Astrocyte (in vitro differentiated cells and primary cell): ENCODE data around the gene RAB4B. TPM values are rescaled to one million over a fixed set of nuclear protein-coding genes. Genes with fewer than 3 reads are reported as not detected.
A peak's percentile ranks its signal among the peaks of the same experiment; 100 is the strongest.

ENCODE experiments used
- DNase-seq: peaks from one replicate; pipeline ENCODE4 v3.0.0-alpha.2; 2010; ENCODE audit warnings: low read depth
- FAIRE-seq: peaks from 2 replicates; lab custom pipeline; 2011; peaks lifted over from hg19 to GRCh38; lab: Jason Lieb, UNC
- H2AFZ ChIP-seq: 2 replicates; pipeline ENCODE4 v1.6.0; 2012; ENCODE audit warnings: low read depth, low read length, inconsistent platforms
- H3K27ac ChIP-seq: 2 replicates; pipeline ENCODE4 v1.5.1; 2011; ENCODE audit warnings: low read depth, low read length, inconsistent platforms
- H3K27me3 ChIP-seq: 2 replicates; pipeline ENCODE4 v1.6.0; 2011; ENCODE audit warnings: low read length, inconsistent platforms; ENCODE audit not compliant: insufficient read depth
- H3K36me3 ChIP-seq: 2 replicates; pipeline ENCODE4 v1.5.1; 2011; ENCODE audit warnings: low read length, inconsistent platforms; ENCODE audit not compliant: insufficient read depth
- H3K4me1 ChIP-seq: 2 replicates; pipeline ENCODE4 v1.5.1; 2011; ENCODE audit warnings: low read length, inconsistent platforms; ENCODE audit not compliant: insufficient read depth
- H3K4me2 ChIP-seq: 2 replicates; pipeline ENCODE4 v1.6.0; 2012; ENCODE audit warnings: low read length, inconsistent platforms
- H3K4me3 ChIP-seq: 2 replicates; pipeline ENCODE4 v1.5.1; 2011; ENCODE audit warnings: low read depth, mild to moderate bottlenecking, low read length, inconsistent platforms; ENCODE audit not compliant: insufficient read depth
- H3K79me2 ChIP-seq: 2 replicates; pipeline ENCODE4 v1.6.0; 2012; ENCODE audit warnings: mild to moderate bottlenecking, low read length, inconsistent platforms; ENCODE audit not compliant: insufficient read depth
- H3K9ac ChIP-seq: 2 replicates; pipeline ENCODE4 v1.6.0; 2012; ENCODE audit warnings: mild to moderate bottlenecking, low read length, inconsistent platforms
- H3K9me3 ChIP-seq: 2 replicates; pipeline ENCODE4 v1.5.1; 2012; ENCODE audit warnings: low read depth, mild to moderate bottlenecking, low read length, inconsistent platforms; ENCODE audit not compliant: insufficient read depth
- H4K20me1 ChIP-seq: 2 replicates; pipeline ENCODE4 v1.6.0; 2012; ENCODE audit warnings: low read length, inconsistent platforms; ENCODE audit not compliant: insufficient read depth
- H3K27ac Mint-ChIP-seq: one replicate; pipeline ENCODE4 v1.8.0; 2021; ENCODE audit warnings: mild to moderate bottlenecking, mixed read lengths; ENCODE audit not compliant: unreplicated experiment
- H3K27me3 Mint-ChIP-seq: one replicate; pipeline ENCODE4 v1.8.0; 2021; ENCODE audit warnings: low read depth, mixed read lengths; ENCODE audit not compliant: unreplicated experiment
- H3K36me3 Mint-ChIP-seq: one replicate; pipeline ENCODE4 v1.8.0; 2021; ENCODE audit warnings: low read depth, mixed read lengths; ENCODE audit not compliant: unreplicated experiment
- H3K4me1 Mint-ChIP-seq: one replicate; pipeline ENCODE4 v1.8.0; 2021; ENCODE audit warnings: low read depth, mixed read lengths; ENCODE audit not compliant: unreplicated experiment
- H3K4me3 Mint-ChIP-seq: one replicate; pipeline ENCODE4 v1.8.0; 2021; ENCODE audit warnings: mild to moderate bottlenecking, moderate library complexity, mixed read lengths; ENCODE audit not compliant: unreplicated experiment
- H3K9me3 Mint-ChIP-seq: one replicate; pipeline ENCODE4 v1.8.0; 2021; ENCODE audit warnings: mild to moderate bottlenecking, mixed read lengths; ENCODE audit not compliant: unreplicated experiment
- CTCF ChIP-seq: IDR thresholded peaks from 2 replicates; pipeline ENCODE4 v1.5.1; 2011; ENCODE audit warnings: low read depth, mild to moderate bottlenecking, inconsistent platforms, low read length, moderate library complexity; ENCODE audit not compliant: insufficient read depth
- EZH2 ChIP-seq: IDR thresholded peaks from 2 replicates; pipeline ENCODE4 v1.6.1; 2012; ENCODE audit warnings: mild to moderate bottlenecking, low read length, inconsistent platforms; ENCODE audit not compliant: insufficient read depth
- total RNA-seq: library from RNA; stranded (reverse); gene quantifications from 2 replicates; pipeline ENCODE4 v1.2.1, GENCODE V29; 2021

Gene RAB4B
- total RNA-seq, 1 donor from 2014 or later, result 18.8 TPM

- TF ChIP-seq CTCF, result no peak
- TF ChIP-seq EZH2, result no peak
- Histone ChIP-seq H3K27ac (no peak within 1 kb of the TSS), H3K4me2 (peak within 1 kb of the TSS; percentile 48), H3K27me3 (no peaks in the 10 kb centered on the region), H3K4me3 (no peak within 1 kb of the TSS), H3K9me3 (no peaks in the 10 kb centered on the region), H3K79me2 (no peaks in the 10 kb centered on the region), H4K20me1 (peaks cover 2% of the 10 kb centered on the region), H2AFZ (no peak within 1 kb of the TSS), H3K36me3 (no peaks in the 10 kb centered on the region), H3K4me1 (peaks cover 22% of the 10 kb centered on the region), H3K9ac (no peak within 1 kb of the TSS)
- DNase-seq (no peak), FAIRE-seq (no peak)
- peaks cover 16% of the 10 kb centered on the region for H3K36me3 Mint-ChIP-seq
- peaks cover 10% of the 10 kb centered on the region for H3K4me1 Mint-ChIP-seq
- peak within 1 kb of the TSS; percentile 68 for H3K4me3 Mint-ChIP-seq
- no peaks in the 10 kb centered on the region for H3K27me3 Mint-ChIP-seq
- peak within 1 kb of the TSS; percentile 53 for H3K27ac Mint-ChIP-seq
- peaks cover 3% of the 10 kb centered on the region for H3K9me3 Mint-ChIP-seq
These were observed 3.0 kb upstream of the RAB4B start, which contains the start of gene MIA for GRCh38 chr19:40774916-40775631. Gene MIA, plus strand, starts transcription at chr19:40775521. Its CDS starts 22 bp downstream, at chr19:40775543.

DNA sequence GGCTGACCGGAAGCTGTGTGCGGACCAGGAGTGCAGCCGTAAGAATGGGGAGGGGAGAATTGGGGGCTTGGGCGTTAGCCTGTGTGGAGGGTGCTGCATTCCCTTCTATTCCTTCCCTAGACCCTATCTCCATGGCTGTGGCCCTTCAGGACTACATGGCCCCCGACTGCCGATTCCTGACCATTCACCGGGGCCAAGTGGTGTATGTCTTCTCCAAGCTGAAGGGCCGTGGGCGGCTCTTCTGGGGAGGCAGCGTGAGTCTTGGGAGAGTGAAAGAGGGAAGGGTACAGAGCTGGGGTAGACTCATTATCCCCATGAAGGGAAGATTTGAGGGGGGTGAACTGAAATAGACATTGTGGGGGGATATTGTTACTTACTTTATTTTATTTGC lies 2.4 kb upstream of the RAB4B start:
- H3K27me3 ChIP-seq, result no peaks in the 10 kb centered on the region
- FAIRE-seq (no peak), DNase-seq (no peak)
- H4K20me1 ChIP-seq, result peaks cover 2% of the 10 kb centered on the region
- H3K4me1 ChIP-seq, result peaks cover 22% of the 10 kb centered on the region
- no peak overlapping the region for H3K4me2 ChIP-seq
- H3K4me1 Mint-ChIP-seq, result peaks cover 10% of the 10 kb centered on the region
- H3K36me3 Mint-ChIP-seq, result peaks cover 13% of the 10 kb centered on the region
- H3K4me3 ChIP-seq, result no peak overlapping the region
- H3K27ac ChIP-seq, result no peak overlapping the region
- peaks cover 3% of the 10 kb centered on the region for H3K9me3 Mint-ChIP-seq
- H3K36me3 ChIP-seq, result no peaks in the 10 kb centered on the region
- no peaks in the 10 kb centered on the region for H3K27me3 Mint-ChIP-seq
- H3K4me3 Mint-ChIP-seq, result no peak overlapping the region
- H3K79me2 ChIP-seq, result no peaks in the 10 kb centered on the region
- H2AFZ ChIP-seq, result no peak overlapping the region
- no peak overlapping the region for H3K9ac ChIP-seq
- H3K27ac Mint-ChIP-seq, result peak overlapping the region; percentile 53
- TF ChIP-seq EZH2 (no peak), CTCF (no peak)
- no peaks in the 10 kb centered on the region for H3K9me3 ChIP-seq

- no peaks in the 10 kb centered on the region for H3K27me3 Mint-ChIP-seq
- H3K4me3 Mint-ChIP-seq, result peak overlapping the region; percentile 68
- Histone ChIP-seq H2AFZ (no peak overlapping the region), H3K4me3 (no peak overlapping the region), H3K36me3 (no peaks in the 10 kb centered on the region), H3K9me3 (no peaks in the 10 kb centered on the region), H3K4me1 (peaks cover 22% of the 10 kb centered on the region), H3K79me2 (no peaks in the 10 kb centered on the region), H3K27me3 (no peaks in the 10 kb centered on the region), H3K9ac (no peak overlapping the region), H3K4me2 (no peak overlapping the region), H4K20me1 (peaks cover 2% of the 10 kb centered on the region), H3K27ac (no peak overlapping the region)
- peaks cover 8% of the 10 kb centered on the region for H3K36me3 Mint-ChIP-seq
- TF ChIP-seq EZH2, result no peak
- no peak for TF ChIP-seq CTCF
- DNase-seq, result no peak
- no peak overlapping the region for H3K27ac Mint-ChIP-seq
- FAIRE-seq, result no peak
- no peaks in the 10 kb centered on the region for H3K9me3 Mint-ChIP-seq
- H3K4me1 Mint-ChIP-seq, result peaks cover 10% of the 10 kb centered on the region
These were observed 1.7 kb upstream of the RAB4B start for GRCh38 chr19:40776364-40776763.
